DOHH2 (cell line): ENCODE measurements around the gene PSAT1.

Source experiments
- CTCF ChIP-seq: fragments of 200-600 bp; sonication (generic); IDR thresholded peaks from one replicate; pipeline ENCODE4 v1.5.1; 2014; ENCODE audit warnings: antibody characterized with exemption, mild to moderate bottlenecking, low read depth, low read length; ENCODE audit not compliant: poor library complexity, severe bottlenecking
- EZH2phosphoT487 ChIP-seq: fragments of 200-600 bp; sonication (generic); IDR thresholded peaks from 2 replicates; pipeline ENCODE4 v1.6.1; 2017; ENCODE audit warnings: borderline replicate concordance, mild to moderate bottlenecking, antibody characterized with exemption, low read length, moderate library complexity, mixed read lengths

GRCh38 chr9:78301466-78301865 is 4.5 kb downstream of the PSAT1 start:
- TF ChIP-seq CTCF (no peak), EZH2phosphoT487 (no peak)
